Measurements from ENCODE around the gene TMEM91.
A peak's percentile ranks its signal among the peaks of the same experiment; 100 is the strongest.
"Not testable (repeated sequence)": the region's sequence is repeated elsewhere in the genome, so short reads cannot be mapped to it uniquely, and the experiment has no call there.

Gene TMEM91

DNA sequence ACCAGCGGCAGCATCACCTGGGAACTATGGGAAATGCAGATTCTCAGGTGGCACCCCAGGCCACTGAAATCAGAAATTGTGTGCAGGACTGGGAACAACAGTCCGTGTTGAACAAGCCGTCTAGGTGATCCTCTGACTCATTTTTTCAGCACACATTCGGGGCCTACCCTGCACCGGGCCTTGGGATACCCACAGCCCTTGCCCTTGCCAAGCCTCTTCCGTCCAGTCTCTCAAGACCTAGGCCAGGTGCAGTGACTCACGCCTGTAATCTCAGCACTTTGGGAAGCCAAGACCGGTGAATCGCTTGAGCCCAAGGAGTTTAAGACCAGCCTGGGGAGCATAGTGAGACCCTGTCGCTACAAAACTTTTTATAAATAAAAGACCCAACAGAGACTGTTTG is 40.9 kb upstream of the TMEM91 start:
- Histone ChIP-seq H3K36me3 (ENCODE audit: insufficient read depth, low read length) (peaks cover 3% of the 10 kb centered on the region; the same call in 1 of the 2 replicates), H3K9me3 (ENCODE audit: insufficient read depth, low read depth, low read length) (no peaks in the 10 kb centered on the region), H3K4me1 (ENCODE audit: insufficient read depth, low read length) (no peaks in the 10 kb centered on the region), H3K27me3 (ENCODE audit: insufficient read depth, low read length) (no peaks in the 10 kb centered on the region), H3K4me3 (ENCODE audit: low read length) (no peak overlapping the region), H3K27ac (ENCODE audit: low read depth, low read length) (no peak overlapping the region), H3K9ac (ENCODE audit: low read depth, low read length) (no peak overlapping the region)
- 93% methylated on average over 10 of the region's 10 CpGs for WGBS

- Histone ChIP-seq H3K9me3 (ENCODE audit: insufficient read depth, low read depth, low read length) (no peaks in the 10 kb centered on the region), H3K27ac (ENCODE audit: low read depth, low read length) (no peak overlapping the region), H3K36me3 (ENCODE audit: insufficient read depth, low read length) (peaks cover 10% of the 10 kb centered on the region; the same call in 1 of the 2 replicates), H3K9ac (ENCODE audit: low read depth, low read length) (no peak overlapping the region), H3K27me3 (ENCODE audit: insufficient read depth, low read length) (no peaks in the 10 kb centered on the region), H3K4me1 (ENCODE audit: insufficient read depth, low read length) (no peaks in the 10 kb centered on the region), H3K4me3 (ENCODE audit: low read length) (no peak overlapping the region)
- WGBS = 83% methylated on average over 5 of the region's 5 CpGs
Measured at GRCh38 chr19:41339936-41340335, 36.4 kb upstream of the TMEM91 start.

GRCh38 chr19:41341669-41342490 is 34.5 kb upstream of the TMEM91 start:
- H3K9ac ChIP-seq (ENCODE audit: low read depth, low read length) = no peak overlapping the region
- no peaks in the 10 kb centered on the region for H3K9me3 ChIP-seq (ENCODE audit: insufficient read depth, low read depth, low read length)
- no peak overlapping the region for H3K4me3 ChIP-seq (ENCODE audit: low read length)
- no peaks in the 10 kb centered on the region for H3K4me1 ChIP-seq (ENCODE audit: insufficient read depth, low read length)
- H3K27ac ChIP-seq (ENCODE audit: low read depth, low read length) = no peak overlapping the region
- H3K27me3 ChIP-seq (ENCODE audit: insufficient read depth, low read length) = no peaks in the 10 kb centered on the region
- WGBS = 94% methylated on average over 19 of the region's 20 CpGs
- H3K36me3 ChIP-seq (ENCODE audit: insufficient read depth, low read length) = peaks cover 12% of the 10 kb centered on the region; the same call in 1 of the 2 replicates

DNA sequence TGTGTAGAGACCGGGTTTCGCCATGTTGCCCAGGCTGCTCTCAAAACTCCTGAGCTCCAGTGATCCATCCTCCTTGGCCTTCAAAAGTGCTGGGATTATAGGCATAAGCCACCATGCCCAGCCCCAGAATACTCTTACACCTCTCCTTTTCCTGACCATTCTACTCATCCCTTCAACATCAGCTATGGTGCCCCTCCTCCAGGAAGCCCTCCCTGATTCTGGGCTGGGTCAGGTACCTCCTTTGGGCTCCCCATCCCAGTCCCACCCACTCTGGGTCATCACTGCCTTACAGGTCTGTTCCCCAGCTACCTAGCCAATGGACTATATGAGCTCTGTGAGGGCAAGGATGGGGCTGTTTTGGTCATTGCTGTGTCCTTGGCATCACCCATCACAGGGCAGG is 32.2 kb upstream of the TMEM91 start:
- H3K9ac ChIP-seq (ENCODE audit: low read depth, low read length) = no peak overlapping the region
- H3K9me3 ChIP-seq (ENCODE audit: insufficient read depth, low read depth, low read length) = no peaks in the 10 kb centered on the region
- H3K27ac ChIP-seq (ENCODE audit: low read depth, low read length) = no peak overlapping the region
- H3K4me1 ChIP-seq (ENCODE audit: insufficient read depth, low read length) = no peaks in the 10 kb centered on the region
- WGBS = 94% methylated on average over 2 of the region's 2 CpGs
- H3K36me3 ChIP-seq (ENCODE audit: insufficient read depth, low read length) = peaks cover 16% of the 10 kb centered on the region; the same call in 1 of the 2 replicates
- H3K4me3 ChIP-seq (ENCODE audit: low read length) = no peak overlapping the region
- H3K27me3 ChIP-seq (ENCODE audit: insufficient read depth, low read length) = no peaks in the 10 kb centered on the region

- H3K27ac ChIP-seq (ENCODE audit: low read depth, low read length); H3K4me1 ChIP-seq (ENCODE audit: insufficient read depth, low read length); H3K9me3 ChIP-seq (ENCODE audit: insufficient read depth, low read depth, low read length); H3K4me3 ChIP-seq (ENCODE audit: low read length); H3K9ac ChIP-seq (ENCODE audit: low read depth, low read length): not testable (repeated sequence)
- peaks cover 11% of the 10 kb centered on the region; the same call in 1 of the 2 replicates for H3K36me3 ChIP-seq (ENCODE audit: insufficient read depth, low read length)
- H3K27me3 ChIP-seq (ENCODE audit: insufficient read depth, low read length) = peaks cover 24% of the 10 kb centered on the region
- whole genome bisulfite sequencing = 96% methylated on average over 9 of the region's 9 CpGs
Measured at GRCh38 chr19:41346916-41347315, 29.4 kb upstream of the TMEM91 start.

DNA sequence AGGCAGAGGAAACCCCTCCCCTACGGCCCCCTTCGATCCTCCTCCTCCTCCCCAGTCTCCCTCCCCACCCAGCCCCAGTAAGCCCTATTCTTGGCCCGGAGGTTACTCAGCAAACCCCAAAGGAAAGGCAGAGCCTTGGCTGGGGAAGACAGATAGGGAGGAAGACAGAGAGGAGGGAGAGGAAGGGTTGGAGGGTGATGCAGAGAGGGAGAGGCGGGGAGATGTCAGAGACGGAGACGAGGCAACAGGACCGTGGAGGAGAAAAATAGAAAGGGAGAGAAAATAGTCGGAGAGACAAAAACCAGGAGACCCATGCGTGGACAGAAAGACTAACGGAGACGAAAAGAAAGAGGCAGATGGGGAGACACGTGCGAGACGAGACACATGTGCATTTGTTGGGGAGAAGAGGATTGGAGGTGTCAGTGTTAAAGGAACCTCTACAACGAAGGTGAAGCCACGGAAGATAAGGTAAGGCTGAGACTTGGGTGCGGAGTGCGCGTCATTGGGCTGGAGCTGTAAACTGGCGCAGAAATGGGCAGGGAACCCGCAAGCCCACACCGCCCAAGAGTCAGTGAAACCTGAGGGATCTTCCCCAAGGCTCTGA is 25.5 kb upstream of the TMEM91 start:
- WGBS = 8% methylated on average over 21 of the region's 22 CpGs
- peaks cover 40% of the 10 kb centered on the region for H3K27me3 ChIP-seq (ENCODE audit: insufficient read depth, low read length)

GRCh38 chr19:41351339-41352245 is 24.7 kb upstream of the TMEM91 start:
- Histone ChIP-seq H3K36me3 (ENCODE audit: insufficient read depth, low read length) (peaks cover 3% of the 10 kb centered on the region; the same call in 1 of the 2 replicates), H3K27ac (ENCODE audit: low read depth, low read length) (no peak overlapping the region), H3K4me3 (ENCODE audit: low read length) (peak overlapping the region; percentile 65), H3K27me3 (ENCODE audit: insufficient read depth, low read length) (peaks cover 40% of the 10 kb centered on the region), H3K9me3 (ENCODE audit: insufficient read depth, low read depth, low read length) (no peaks in the 10 kb centered on the region), H3K9ac (ENCODE audit: low read depth, low read length) (no peak overlapping the region), H3K4me1 (ENCODE audit: insufficient read depth, low read length) (0 out of 2 replicates have a peak, but pooled peaks cover 4% of the 10 kb centered on the region)
- 1% methylated on average over 58 of the region's 58 CpGs for WGBS

More for the DNA sequence above, 25.5 kb upstream of the TMEM91 start:
- 0 out of 2 replicates have a peak, but pooled peaks cover 4% of the 10 kb centered on the region for H3K4me1 ChIP-seq (ENCODE audit: insufficient read depth, low read length)
- H3K36me3 ChIP-seq (ENCODE audit: insufficient read depth, low read length) = peaks cover 6% of the 10 kb centered on the region; the same call in 1 of the 2 replicates
- H3K9me3 ChIP-seq (ENCODE audit: insufficient read depth, low read depth, low read length) = no peaks in the 10 kb centered on the region
- H3K4me3 ChIP-seq (ENCODE audit: low read length) = peak overlapping the region; percentile 65
- no peak overlapping the region for H3K9ac ChIP-seq (ENCODE audit: low read depth, low read length)
- no peak overlapping the region for H3K27ac ChIP-seq (ENCODE audit: low read depth, low read length)

GRCh38 chr19:41352279-41352608 is 24.1 kb upstream of the TMEM91 start:
- under 1% methylated on average over 12 of the region's 12 CpGs for WGBS
- H3K4me1 ChIP-seq (ENCODE audit: insufficient read depth, low read length) = 0 out of 2 replicates have a peak, but pooled peaks cover 4% of the 10 kb centered on the region
- H3K36me3 ChIP-seq (ENCODE audit: insufficient read depth, low read length) = peaks cover 3% of the 10 kb centered on the region; the same call in 1 of the 2 replicates

GRCh38 chr19:41352609-41353465 is 23.5 kb upstream of the TMEM91 start:
- Histone ChIP-seq H3K27me3 (ENCODE audit: insufficient read depth, low read length) (peaks cover 40% of the 10 kb centered on the region), H3K27ac (ENCODE audit: low read depth, low read length) (no peak overlapping the region), H3K4me3 (ENCODE audit: low read length) (peak overlapping the region; percentile 65), H3K36me3 (ENCODE audit: insufficient read depth, low read length) (peaks cover 3% of the 10 kb centered on the region; the same call in 1 of the 2 replicates), H3K9me3 (ENCODE audit: insufficient read depth, low read depth, low read length) (no peaks in the 10 kb centered on the region), H3K9ac (ENCODE audit: low read depth, low read length) (peak overlapping the region; percentile 58; the same call in 1 of the 2 replicates), H3K4me1 (ENCODE audit: insufficient read depth, low read length) (0 out of 2 replicates have a peak, but pooled peaks cover 4% of the 10 kb centered on the region)
- WGBS = under 1% methylated on average over 71 of the region's 71 CpGs

More at GRCh38 chr19:41352279-41352608, 24.1 kb upstream of the TMEM91 start:
- H3K9ac ChIP-seq (ENCODE audit: low read depth, low read length) = no peak overlapping the region
- peak overlapping the region; percentile 65 for H3K4me3 ChIP-seq (ENCODE audit: low read length)
- H3K27me3 ChIP-seq (ENCODE audit: insufficient read depth, low read length) = peaks cover 40% of the 10 kb centered on the region
- no peaks in the 10 kb centered on the region for H3K9me3 ChIP-seq (ENCODE audit: insufficient read depth, low read depth, low read length)
- no peak overlapping the region for H3K27ac ChIP-seq (ENCODE audit: low read depth, low read length)
